Osteocyte (in vitro differentiated cells): ENCODE data around the gene KIF1B. TPM values are rescaled to one million over a fixed set of nuclear protein-coding genes. Genes with fewer than 3 reads are reported as not detected.

Source experiments
- DNase-seq: peaks from one replicate; pipeline ENCODE4 v3.0.0; 2021; ENCODE audit warnings: mixed read lengths; ENCODE audit not compliant: unreplicated experiment; ENCODE audit errors: extremely low spot score
- H3K27ac Mint-ChIP-seq: one replicate; pipeline ENCODE4 v1.8.0; 2021; ENCODE audit warnings: mild to moderate bottlenecking, mixed read lengths; ENCODE audit not compliant: unreplicated experiment
- H3K27me3 Mint-ChIP-seq: one replicate; pipeline ENCODE4 v1.8.0; 2021; ENCODE audit warnings: mixed read lengths; ENCODE audit not compliant: unreplicated experiment
- H3K36me3 Mint-ChIP-seq: one replicate; pipeline ENCODE4 v1.8.0; 2021; ENCODE audit warnings: mixed read lengths; ENCODE audit not compliant: unreplicated experiment
- H3K4me1 Mint-ChIP-seq: one replicate; pipeline ENCODE4 v1.8.0; 2021; ENCODE audit warnings: mixed read lengths; ENCODE audit not compliant: unreplicated experiment
- H3K4me3 Mint-ChIP-seq: one replicate; pipeline ENCODE4 v1.8.0; 2021; ENCODE audit warnings: mild to moderate bottlenecking, moderate library complexity, mixed read lengths; ENCODE audit not compliant: unreplicated experiment
- H3K9me3 Mint-ChIP-seq: one replicate; pipeline ENCODE4 v1.8.0; 2021; ENCODE audit warnings: mixed read lengths; ENCODE audit not compliant: unreplicated experiment
- total RNA-seq: library from RNA; stranded (reverse); gene quantifications from 2 replicates; pipeline ENCODE4 v1.2.1, GENCODE V29; 2021
- TF ChIP-seq, protein P1 (sequence below): fragments of 200-600 bp; sonication (generic); IDR thresholded peaks from 2 replicates; pipeline ENCODE4 v1.5.0; 2021; ENCODE audit warnings: antibody characterized with exemption, mild to moderate bottlenecking, moderate library complexity

The KIF1B gene
- total RNA-seq, 1 donor from 2014 or later: 48.9 TPM

- TF ChIP-seq, protein P1, sequence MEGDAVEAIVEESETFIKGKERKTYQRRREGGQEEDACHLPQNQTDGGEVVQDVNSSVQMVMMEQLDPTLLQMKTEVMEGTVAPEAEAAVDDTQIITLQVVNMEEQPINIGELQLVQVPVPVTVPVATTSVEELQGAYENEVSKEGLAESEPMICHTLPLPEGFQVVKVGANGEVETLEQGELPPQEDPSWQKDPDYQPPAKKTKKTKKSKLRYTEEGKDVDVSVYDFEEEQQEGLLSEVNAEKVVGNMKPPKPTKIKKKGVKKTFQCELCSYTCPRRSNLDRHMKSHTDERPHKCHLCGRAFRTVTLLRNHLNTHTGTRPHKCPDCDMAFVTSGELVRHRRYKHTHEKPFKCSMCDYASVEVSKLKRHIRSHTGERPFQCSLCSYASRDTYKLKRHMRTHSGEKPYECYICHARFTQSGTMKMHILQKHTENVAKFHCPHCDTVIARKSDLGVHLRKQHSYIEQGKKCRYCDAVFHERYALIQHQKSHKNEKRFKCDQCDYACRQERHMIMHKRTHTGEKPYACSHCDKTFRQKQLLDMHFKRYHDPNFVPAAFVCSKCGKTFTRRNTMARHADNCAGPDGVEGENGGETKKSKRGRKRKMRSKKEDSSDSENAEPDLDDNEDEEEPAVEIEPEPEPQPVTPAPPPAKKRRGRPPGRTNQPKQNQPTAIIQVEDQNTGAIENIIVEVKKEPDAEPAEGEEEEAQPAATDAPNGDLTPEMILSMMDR: no peak
- Mint-ChIP-seq H3K4me3 (no peak overlapping the region), H3K36me3 (peaks cover 11% of the 10 kb centered on the region), H3K27me3 (no peaks in the 10 kb centered on the region), H3K9me3 (no peaks in the 10 kb centered on the region), H3K4me1 (no peaks in the 10 kb centered on the region), H3K27ac (no peak overlapping the region)
- DNase-seq: no peak
These were observed 23.9 kb upstream of the KIF1B start for GRCh38 chr1:10186331-10187025.

GRCh38 chr1:10187026-10187334 lies 23.4 kb upstream of the KIF1B start:
- no peak overlapping the region for H3K27ac Mint-ChIP-seq
- H3K36me3 Mint-ChIP-seq: peaks cover 11% of the 10 kb centered on the region
- no peaks in the 10 kb centered on the region for H3K4me1 Mint-ChIP-seq
- no peak for DNase-seq
- TF ChIP-seq, protein P1: no peak
- H3K4me3 Mint-ChIP-seq: no peak overlapping the region
- no peaks in the 10 kb centered on the region for H3K27me3 Mint-ChIP-seq
- H3K9me3 Mint-ChIP-seq: no peaks in the 10 kb centered on the region

GRCh38 chr1:10188133-10188650 lies 22.2 kb upstream of the KIF1B start:
- H3K36me3 Mint-ChIP-seq: peaks cover 5% of the 10 kb centered on the region
- no peak overlapping the region for H3K27ac Mint-ChIP-seq
- peaks cover under 1% of the 10 kb centered on the region for H3K27me3 Mint-ChIP-seq
- no peaks in the 10 kb centered on the region for H3K4me1 Mint-ChIP-seq
- TF ChIP-seq, protein P1: no peak
- H3K4me3 Mint-ChIP-seq: no peak overlapping the region
- no peaks in the 10 kb centered on the region for H3K9me3 Mint-ChIP-seq
- DNase-seq: no peak

GRCh38 chr1:10189659-10190058 lies 20.7 kb upstream of the KIF1B start:
- Mint-ChIP-seq H3K27me3 (peaks cover 2% of the 10 kb centered on the region), H3K4me3 (no peak overlapping the region), H3K27ac (no peak overlapping the region), H3K9me3 (no peaks in the 10 kb centered on the region), H3K4me1 (no peaks in the 10 kb centered on the region), H3K36me3 (no peaks in the 10 kb centered on the region)
- TF ChIP-seq, protein P1: no peak
- DNase-seq: no peak

DNA sequence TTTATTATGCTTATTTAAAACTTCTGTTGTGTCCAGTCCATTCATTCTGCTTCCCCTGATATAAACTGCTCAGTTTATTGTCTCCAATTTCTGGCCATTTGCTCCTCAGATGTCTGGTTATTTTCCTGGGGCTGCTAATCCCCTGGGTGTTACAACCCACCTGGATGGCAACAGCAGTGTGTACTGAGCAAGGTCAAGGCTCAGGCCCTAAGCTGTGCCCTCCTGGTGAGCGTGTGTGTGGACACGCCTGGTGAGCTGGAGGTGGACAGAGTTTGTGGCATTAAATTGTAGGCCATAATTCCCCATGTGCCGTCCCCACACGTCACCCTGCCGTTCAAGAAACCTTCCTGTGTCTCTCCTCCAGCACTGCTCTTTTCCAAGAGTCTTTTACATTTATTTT lies 18.1 kb upstream of the KIF1B start:
- Mint-ChIP-seq H3K27me3 (peaks cover 2% of the 10 kb centered on the region), H3K4me3 (no peak overlapping the region), H3K36me3 (no peaks in the 10 kb centered on the region), H3K4me1 (no peaks in the 10 kb centered on the region), H3K9me3 (no peaks in the 10 kb centered on the region), H3K27ac (no peak overlapping the region)
- no peak for DNase-seq
- TF ChIP-seq, protein P1: no peak
